Measurements from ENCODE around the gene OVAAL. TPM values are rescaled to one million over a fixed set of nuclear protein-coding genes. Genes with fewer than 3 reads are reported as not detected.

OVAAL gene
- total and polyA plus RNA-seq, 9 of the 15 experiments (the other 6 are each of a cell fraction or from before 2014, with no cell fraction given) = 0.04 to 0.18 (median 0.08) TPM; not detected in 4

- FAIRE-seq (no peak), ATAC-seq (peak; percentile 28), DNase-seq (ENCODE audit: extremely low read depth in 1 of 4, low spot score in 3 of 4) (no peak)
- no peaks in the 10 kb centered on the region for H3K36me3 ChIP-seq (ENCODE audit: control insufficient read depth, insufficient read depth, low read length)
- no peak overlapping the region for H3K4me3 ChIP-seq
- no peaks in the 10 kb centered on the region for H3K27me3 ChIP-seq (ENCODE audit: control insufficient read depth in 2 of 2, insufficient read depth in 2 of 2, low read length in 2 of 2)
- H3K4me2 ChIP-seq (ENCODE audit: insufficient read depth, low read length) = no peak overlapping the region
- no peaks in the 10 kb centered on the region for H3K79me2 ChIP-seq (ENCODE audit: control insufficient read depth, insufficient read depth, low read length)
- no peaks in the 10 kb centered on the region; a peak in 1 of 5 replicates for H3K4me1 ChIP-seq (replicated peaks in 1 of 2; ENCODE audit: control insufficient read depth in 2 of 2, insufficient read depth in 2 of 2, low read length in 2 of 2)
- H3K9me1 ChIP-seq (ENCODE audit: control insufficient read depth, insufficient read depth, low read length) = no peaks in the 10 kb centered on the region
- in situ Hi-C loops (cut with MboI) = no loop called here
- peak overlapping the region; percentile 82 for H2AFZ ChIP-seq (ENCODE audit: low read depth, low read length)
- no TSS peak for BruUV-seq (replicated peaks)
- no peak overlapping the region for H3K27ac ChIP-seq (ENCODE audit: extremely low read depth, low read depth, low read length)
- no peak overlapping the region for H3K9ac ChIP-seq (ENCODE audit: insufficient read depth in 1 of 2, low read depth in 2 of 2, low read length in 2 of 2)
- intact Hi-C loops (cut with micrococcal nuclease) = no loop called here
- H4K20me1 ChIP-seq (replicated peaks; ENCODE audit: control insufficient read depth, insufficient read depth, low read length) = no peaks in the 10 kb centered on the region
- ChIA-PET CTCF (ENCODE audit: low intra/inter-chr PET ratio) (no interaction called here), POLR2A (no interaction called here)
- TF ChIP-seq ZNF263 (CRISPR knock-in tag; IDR thresholded peaks at IDR 0.05; ENCODE audit: borderline replicate concordance) (0 out of 2 replicates have a peak, but pooled peaks have one; percentile 39), POLR2AphosphoS5 (IDR thresholded peaks at IDR 0.05; ENCODE audit: control insufficient read depth, insufficient read depth, low read depth, low read length) (0 out of 2 replicates have a peak, but pooled peaks have one; percentile 42), POLR2A (conservative IDR thresholded peaks at IDR 0.05) (peak; percentile 41; the same call in 1 of the 2 replicates), RFX1 (IDR thresholded peaks at IDR 0.05) (peak; percentile 26; the same call in 1 of the 2 replicates)
- TF ChIP-seq, protein P1, sequence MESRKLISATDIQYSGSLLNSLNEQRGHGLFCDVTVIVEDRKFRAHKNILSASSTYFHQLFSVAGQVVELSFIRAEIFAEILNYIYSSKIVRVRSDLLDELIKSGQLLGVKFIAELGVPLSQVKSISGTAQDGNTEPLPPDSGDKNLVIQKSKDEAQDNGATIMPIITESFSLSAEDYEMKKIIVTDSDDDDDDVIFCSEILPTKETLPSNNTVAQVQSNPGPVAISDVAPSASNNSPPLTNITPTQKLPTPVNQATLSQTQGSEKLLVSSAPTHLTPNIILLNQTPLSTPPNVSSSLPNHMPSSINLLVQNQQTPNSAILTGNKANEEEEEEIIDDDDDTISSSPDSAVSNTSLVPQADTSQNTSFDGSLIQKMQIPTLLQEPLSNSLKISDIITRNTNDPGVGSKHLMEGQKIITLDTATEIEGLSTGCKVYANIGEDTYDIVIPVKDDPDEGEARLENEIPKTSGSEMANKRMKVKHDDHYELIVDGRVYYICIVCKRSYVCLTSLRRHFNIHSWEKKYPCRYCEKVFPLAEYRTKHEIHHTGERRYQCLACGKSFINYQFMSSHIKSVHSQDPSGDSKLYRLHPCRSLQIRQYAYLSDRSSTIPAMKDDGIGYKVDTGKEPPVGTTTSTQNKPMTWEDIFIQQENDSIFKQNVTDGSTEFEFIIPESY (CRISPR knock-in tag; IDR thresholded peaks at IDR 0.05) = no peak
- H3K9me3 ChIP-seq (replicated peaks; ENCODE audit: control insufficient read depth, insufficient read depth, low read depth, low read length) = no peaks in the 10 kb centered on the region
- WGBS (ENCODE audit: insufficient coverage, low coverage, missing lambda C conversion rate) = 26% methylated on average over 2 of the region's 2 CpGs
Measured at GRCh38 chr1:180542838-180543145, 16.0 kb upstream of the OVAAL start.
